ENCODE results near the gene CA11. TPM values are rescaled to one million over a fixed set of nuclear protein-coding genes. Genes with fewer than 3 reads are reported as not detected.

The CA11 gene
- total and polyA plus RNA-seq, 2 donors from 2014 or later: 11.6 to 42.3 TPM

GRCh38 chr19:48588670-48589401 lies 57.2 kb downstream of the CA11 start:
- peak overlapping the region in 1 of 3 donors; percentile 58 for H3K9ac ChIP-seq (ENCODE audit: low read length in 3 of 3)
- H3K4me1 ChIP-seq (ENCODE audit: control insufficient read depth in 2 of 3, insufficient read depth in 2 of 3, low read depth in 1 of 3, low read length in 3 of 3): peaks cover 0 to 5% (median 0%) of the 10 kb centered on the region in 3 donors
- H3K9me3 ChIP-seq (ENCODE audit: control insufficient read depth in 2 of 3, insufficient read depth in 1 of 3, low read length in 3 of 3): no peaks in the 10 kb centered on the region
- H3K4me3 ChIP-seq (ENCODE audit: low read length in 3 of 3): peak overlapping the region; percentile 36 to 54 (median 45)
- H3K27ac ChIP-seq (ENCODE audit: low read depth in 2 of 2, low read length in 2 of 2): no peak overlapping the region
- DNase-seq (peak; percentile 90 to 96 (median 92)), FAIRE-seq (no peak)
- no peaks in the 10 kb centered on the region for H3K36me3 ChIP-seq (ENCODE audit: control insufficient read depth in 2 of 3, insufficient read depth in 3 of 3, low read length in 3 of 3)
- no peaks in the 10 kb centered on the region for H3K27me3 ChIP-seq (ENCODE audit: control insufficient read depth, insufficient read depth, low read length)
- peak; percentile 78 for TF ChIP-seq CTCF (IDR thresholded peaks at IDR 0.05; ENCODE audit: borderline replicate concordance, extremely low read depth, insufficient read depth)
- intact Hi-C loops (cut with DNase I): loop anchor here (10.0 kb wide), 2 partner anchors 104 to 324 kb away; no protein-coding TSS in a partner anchor

Other genes with a start within 250 kb of the CA11 start
- 34.0 TPM for gene GRWD1, start 200.2 kb downstream of the CA11 start, total RNA-seq
- gene GRWD1, start 200.2 kb downstream of the CA11 start, polyA plus RNA-seq (ENCODE audit: insufficient read depth, low read depth, low replicate concordance): 19.0 TPM
- 1.0 TPM for gene KCNJ14, start 190.6 kb downstream of the CA11 start, total RNA-seq
- 0.28 TPM for gene KCNJ14, start 190.6 kb downstream of the CA11 start, polyA plus RNA-seq (ENCODE audit: insufficient read depth, low read depth, low replicate concordance)
- 96.1 TPM for gene CYTH2, start 176.8 kb downstream of the CA11 start, total RNA-seq
- 51.0 TPM for gene CYTH2, start 176.8 kb downstream of the CA11 start, polyA plus RNA-seq (ENCODE audit: insufficient read depth, low read depth, low replicate concordance)
- gene LMTK3, start 134.4 kb downstream of the CA11 start, total RNA-seq: 8.4 TPM
- 4.2 TPM for gene LMTK3, start 134.4 kb downstream of the CA11 start, polyA plus RNA-seq (ENCODE audit: insufficient read depth, low read depth, low replicate concordance)
- 2.3 TPM for gene SULT2B1, start 94.0 kb downstream of the CA11 start, total RNA-seq
- gene SULT2B1, start 94.0 kb downstream of the CA11 start, polyA plus RNA-seq (ENCODE audit: insufficient read depth, low read depth, low replicate concordance): 2.3 TPM
- gene SPACA4, start 39.4 kb downstream of the CA11 start, total RNA-seq: not detected
- gene SPACA4, start 39.4 kb downstream of the CA11 start, polyA plus RNA-seq (ENCODE audit: insufficient read depth, low read depth, low replicate concordance): not detected
- gene FAM83E, start 31.1 kb downstream of the CA11 start, total RNA-seq: 15.9 TPM
- gene FAM83E, start 31.1 kb downstream of the CA11 start, polyA plus RNA-seq (ENCODE audit: insufficient read depth, low read depth, low replicate concordance): 0.41 TPM
- gene RPL18, start 27.0 kb downstream of the CA11 start, total RNA-seq: 986 TPM
- gene RPL18, start 27.0 kb downstream of the CA11 start, polyA plus RNA-seq (ENCODE audit: insufficient read depth, low read depth, low replicate concordance): 1,596 TPM
- gene SPHK2, start 26.7 kb downstream of the CA11 start, total RNA-seq: 23.3 TPM
- 37.2 TPM for gene SPHK2, start 26.7 kb downstream of the CA11 start, polyA plus RNA-seq (ENCODE audit: insufficient read depth, low read depth, low replicate concordance)
- 14.5 TPM for gene DBP, start 8.8 kb downstream of the CA11 start, total RNA-seq
- gene DBP, start 8.8 kb downstream of the CA11 start, polyA plus RNA-seq (ENCODE audit: insufficient read depth, low read depth, low replicate concordance): 20.4 TPM
- gene NTN5, start 26.8 kb upstream of the CA11 start, total RNA-seq: 0.85 TPM
- gene NTN5, start 26.8 kb upstream of the CA11 start, polyA plus RNA-seq (ENCODE audit: insufficient read depth, low read depth, low replicate concordance): 0.52 TPM
- gene FUT2, start 49.8 kb upstream of the CA11 start, total RNA-seq: 5.8 TPM
- 0.28 TPM for gene FUT2, start 49.8 kb upstream of the CA11 start, polyA plus RNA-seq (ENCODE audit: insufficient read depth, low read depth, low replicate concordance)
- 2.2 TPM for gene MAMSTR, start 73.5 kb upstream of the CA11 start, total RNA-seq
- gene MAMSTR, start 73.5 kb upstream of the CA11 start, polyA plus RNA-seq (ENCODE audit: insufficient read depth, low read depth, low replicate concordance): 3.6 TPM
- gene RASIP1, start 94.4 kb upstream of the CA11 start, total RNA-seq: 23.3 TPM
- 13.6 TPM for gene RASIP1, start 94.4 kb upstream of the CA11 start, polyA plus RNA-seq (ENCODE audit: insufficient read depth, low read depth, low replicate concordance)
- gene IZUMO1, start 100.7 kb upstream of the CA11 start, total RNA-seq: 0.79 TPM
- gene IZUMO1, start 100.7 kb upstream of the CA11 start, polyA plus RNA-seq (ENCODE audit: insufficient read depth, low read depth, low replicate concordance): not detected
- gene FUT1, start 106.5 kb upstream of the CA11 start, total RNA-seq: 4.3 TPM
- 2.3 TPM for gene FUT1, start 106.5 kb upstream of the CA11 start, polyA plus RNA-seq (ENCODE audit: insufficient read depth, low read depth, low replicate concordance)
- gene FGF21, start 109.3 kb upstream of the CA11 start, total RNA-seq: not detected
- gene FGF21, start 109.3 kb upstream of the CA11 start, polyA plus RNA-seq (ENCODE audit: insufficient read depth, low read depth, low replicate concordance): not detected
- gene BCAT2, start 164.8 kb upstream of the CA11 start, total RNA-seq: 55.3 TPM
- 69.4 TPM for gene BCAT2, start 164.8 kb upstream of the CA11 start, polyA plus RNA-seq (ENCODE audit: insufficient read depth, low read depth, low replicate concordance)
- gene HSD17B14, start 190.3 kb upstream of the CA11 start, total RNA-seq: 5.2 TPM
- 141 TPM for gene HSD17B14, start 190.3 kb upstream of the CA11 start, polyA plus RNA-seq (ENCODE audit: insufficient read depth, low read depth, low replicate concordance)
- 79.1 TPM for gene PLEKHA4, start 222.4 kb upstream of the CA11 start, total RNA-seq
- gene PLEKHA4, start 222.4 kb upstream of the CA11 start, polyA plus RNA-seq (ENCODE audit: insufficient read depth, low read depth, low replicate concordance): 22.9 TPM
- 45.1 TPM for gene PPP1R15A, start 226.2 kb upstream of the CA11 start, total RNA-seq
- 24.7 TPM for gene PPP1R15A, start 226.2 kb upstream of the CA11 start, polyA plus RNA-seq (ENCODE audit: insufficient read depth, low read depth, low replicate concordance)